Measurements from ENCODE around the gene SPTAN1. TPM values are rescaled to one million over a fixed set of nuclear protein-coding genes. Genes with fewer than 3 reads are reported as not detected.
"Not testable (repeated sequence)": the region's sequence is repeated elsewhere in the genome, so short reads cannot be mapped to it uniquely, and the experiment has no call there.

Gene SPTAN1
- total RNA-seq, 2 donors from 2014 or later: 242 to 278 TPM

- peak; percentile 97 for DNase-seq (ENCODE audit: low spot score in 2 of 2)
- H3K36me3 Mint-ChIP-seq: peaks cover 5 to 6% of the 10 kb centered on the region in 2 donors
- no peaks in the 10 kb centered on the region for H3K9me3 Mint-ChIP-seq
- peak within 1 kb of the TSS; percentile 95 to 100 for H3K27ac Mint-ChIP-seq
- ATAC-seq: peak; percentile 99
These were observed 104.3 kb downstream of the SPTAN1 start, which contains the start of gene DYNC2I2 for GRCh38 chr9:128656416-128657343. DYNC2I2 (minus strand) TSS chr9:128656847; CDS start chr9:128656726, 121 bp downstream.

- ATAC-seq (no peak), DNase-seq (ENCODE audit: low spot score in 2 of 2) (no peak)
- H3K9me3 Mint-ChIP-seq: no peaks in the 10 kb centered on the region
- H3K36me3 Mint-ChIP-seq: peaks cover 5 to 6% of the 10 kb centered on the region in 2 donors
- peak overlapping the region; percentile 95 to 100 for H3K27ac Mint-ChIP-seq
These were observed 104.9 kb downstream of the SPTAN1 start for GRCh38 chr9:128657344-128657704.

- Mint-ChIP-seq H3K36me3 (peaks cover 5 to 6% of the 10 kb centered on the region in 2 donors), H3K9me3 (no peaks in the 10 kb centered on the region), H3K27ac (peak overlapping the region in 1 of 2 donors; percentile 95)
- no peak for ATAC-seq
- DNase-seq (ENCODE audit: low spot score in 2 of 2): no peak
These were observed 105.4 kb downstream of the SPTAN1 start for GRCh38 chr9:128657796-128658195.

GRCh38 chr9:128666481-128666941 lies 114.1 kb downstream of the SPTAN1 start:
- DNase-seq (ENCODE audit: low spot score in 2 of 2); H3K36me3 Mint-ChIP-seq; H3K27ac Mint-ChIP-seq; H3K9me3 Mint-ChIP-seq: not testable (repeated sequence)
- ATAC-seq: peak in 1 of 2 donors; percentile 34

GRCh38 chr9:128669786-128670185 lies 117.4 kb downstream of the SPTAN1 start:
- no peak for DNase-seq (ENCODE audit: low spot score in 2 of 2)
- H3K27ac Mint-ChIP-seq: no peak overlapping the region
- H3K36me3 Mint-ChIP-seq: no peaks in the 10 kb centered on the region

GRCh38 chr9:128675382-128675781 lies 123.0 kb downstream of the SPTAN1 start:
- no peak overlapping the region for H3K27ac Mint-ChIP-seq
- H3K36me3 Mint-ChIP-seq: no peaks in the 10 kb centered on the region
- ATAC-seq: no peak

More at GRCh38 chr9:128669786-128670185, 117.4 kb downstream of the SPTAN1 start:
- H3K9me3 Mint-ChIP-seq: no peaks in the 10 kb centered on the region
- ATAC-seq: no peak

GRCh38 chr9:128677794-128678193 lies 125.4 kb downstream of the SPTAN1 start:
- H3K9me3 Mint-ChIP-seq: no peaks in the 10 kb centered on the region
- DNase-seq (ENCODE audit: low spot score in 2 of 2): no peak
- no peak overlapping the region for H3K27ac Mint-ChIP-seq
- H3K36me3 Mint-ChIP-seq: no peaks in the 10 kb centered on the region
- ATAC-seq: no peak

More at GRCh38 chr9:128675382-128675781, 123.0 kb downstream of the SPTAN1 start:
- no peaks in the 10 kb centered on the region for H3K9me3 Mint-ChIP-seq
- no peak for DNase-seq (ENCODE audit: low spot score in 2 of 2)

Other genes with a start within 250 kb of the SPTAN1 start
- 10 to 100 TPM; 25.6 to 35.9 TPM for gene TRUB2, start 230.1 kb upstream of the SPTAN1 start, total RNA-seq
- 10 to 100 TPM; 33.9 to 38.3 TPM for gene COQ4, start 229.7 kb upstream of the SPTAN1 start, total RNA-seq
- 10 to 100 TPM in 1 of 2 donors, 1 to 10 TPM in 1; 9.4 to 10.2 TPM for gene SLC27A4, start 212.1 kb upstream of the SPTAN1 start, total RNA-seq
- gene URM1, start 181.2 kb upstream of the SPTAN1 start, total RNA-seq: 10 to 100 TPM; 36.4 to 77.9 TPM
- gene CERCAM, start 131.7 kb upstream of the SPTAN1 start, total RNA-seq: 1 to 10 TPM; 1.2 to 3.2 TPM
- 10 to 100 TPM; 67.9 to 70.7 TPM for gene ODF2, start 96.6 kb upstream of the SPTAN1 start, total RNA-seq
- 10 to 100 TPM; 51.4 to 57.0 TPM for gene GLE1, start 47.9 kb upstream of the SPTAN1 start, total RNA-seq
- 10 to 100 TPM; 22.2 to 27.3 TPM for gene DYNC2I2, start 104.3 kb downstream of the SPTAN1 start, total RNA-seq
- gene SET, start 136.6 kb downstream of the SPTAN1 start, total RNA-seq: 100 to 1,000 TPM; 499 to 548 TPM
- 10 to 100 TPM; 10.7 to 14.0 TPM for gene PKN3, start 149.9 kb downstream of the SPTAN1 start, total RNA-seq
- gene ZDHHC12, start 171.5 kb downstream of the SPTAN1 start, total RNA-seq: 10 to 100 TPM; 56.2 to 59.9 TPM
- 10 to 100 TPM; 17.3 to 24.9 TPM for gene ZER1, start 219.3 kb downstream of the SPTAN1 start, total RNA-seq
- gene TBC1D13, start 234.7 kb downstream of the SPTAN1 start, total RNA-seq: 10 to 100 TPM; 15.6 to 22.7 TPM

All from activated naive CD4-positive, alpha-beta T cell treated with anti-CD3 and anti-CD28 coated beads, Interleukin-2, amount 50 U/mL, for 72 hours (primary cell).